Measurements from ENCODE around the gene EGF.

The EGF gene

DNA sequence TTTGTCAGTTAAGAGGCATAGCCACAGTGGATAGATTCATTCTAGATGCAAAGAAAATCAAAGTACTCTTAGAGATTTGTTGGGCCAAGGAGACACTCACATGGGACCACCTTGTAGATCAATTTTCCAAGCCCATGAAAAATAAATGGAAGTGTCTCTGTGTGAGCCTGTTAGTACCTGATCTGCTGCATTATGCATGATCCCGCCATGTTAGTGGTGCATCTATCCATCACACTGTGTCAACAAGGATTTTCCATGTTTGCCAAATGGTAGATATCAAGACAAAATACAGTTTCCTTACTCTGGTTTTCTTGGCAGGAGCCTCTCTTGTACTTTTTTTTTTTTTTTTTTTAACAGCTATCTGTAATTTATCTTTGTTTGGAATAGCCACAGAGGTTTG, 112.4 kb downstream of the EGF start:
- Histone ChIP-seq H3K27me3 (ENCODE audit: control insufficient read depth in 1 of 2, insufficient read depth in 1 of 2, low read length in 2 of 2) (no peaks in the 10 kb centered on the region), H3K79me1 (replicated peaks; ENCODE audit: low read length, poor library complexity, severe bottlenecking) (no peaks in the 10 kb centered on the region), H2BK12ac (ENCODE audit: low read length in 2 of 2) (no peak overlapping the region), H3K4me2 (ENCODE audit: low read length, poor library complexity, severe bottlenecking) (no peak overlapping the region), H4K91ac (ENCODE audit: low read length) (no peak overlapping the region), H2BK15ac (ENCODE audit: low read depth, poor library complexity, severe bottlenecking) (no peak overlapping the region), H3K9me3 (ENCODE audit: control insufficient read depth, low read length) (no peaks in the 10 kb centered on the region), H3K36me3 (ENCODE audit: control insufficient read depth in 1 of 2, insufficient read depth in 2 of 2, low read depth in 1 of 2, low read length in 2 of 2) (no peaks in the 10 kb centered on the region), H3K23ac (ENCODE audit: low read length in 2 of 2) (no peak overlapping the region), H2AFZ (ENCODE audit: low read depth, low read length) (no peak overlapping the region), H3K4me1 (ENCODE audit: control insufficient read depth, insufficient read depth, low read depth, low read length) (no peaks in the 10 kb centered on the region), H3K4ac (ENCODE audit: low read depth in 1 of 2, low read length in 2 of 2) (no peak overlapping the region), H3K14ac (ENCODE audit: low read length in 2 of 2) (no peak overlapping the region), H3K27ac (ENCODE audit: low read length, poor library complexity, severe bottlenecking) (no peak overlapping the region), H2BK5ac (ENCODE audit: low read depth, low read length, poor library complexity, severe bottlenecking) (no peak overlapping the region), H3K9ac (ENCODE audit: low read length) (no peak overlapping the region), H4K8ac (ENCODE audit: low read length) (no peak overlapping the region), H3K18ac (ENCODE audit: low read depth in 1 of 2, low read length in 2 of 2) (no peak overlapping the region), H2AK5ac (ENCODE audit: low read length, severe bottlenecking) (no peak overlapping the region), H2BK120ac (ENCODE audit: low read depth, low read length) (no peak overlapping the region), H3K4me3 (ENCODE audit: insufficient read depth in 1 of 2, low read depth in 1 of 2, low read length in 2 of 2) (no peak overlapping the region)
- no peak for DNase-seq
- WGBS = 80% methylated on average over 1 of the region's 1 CpG

DNA sequence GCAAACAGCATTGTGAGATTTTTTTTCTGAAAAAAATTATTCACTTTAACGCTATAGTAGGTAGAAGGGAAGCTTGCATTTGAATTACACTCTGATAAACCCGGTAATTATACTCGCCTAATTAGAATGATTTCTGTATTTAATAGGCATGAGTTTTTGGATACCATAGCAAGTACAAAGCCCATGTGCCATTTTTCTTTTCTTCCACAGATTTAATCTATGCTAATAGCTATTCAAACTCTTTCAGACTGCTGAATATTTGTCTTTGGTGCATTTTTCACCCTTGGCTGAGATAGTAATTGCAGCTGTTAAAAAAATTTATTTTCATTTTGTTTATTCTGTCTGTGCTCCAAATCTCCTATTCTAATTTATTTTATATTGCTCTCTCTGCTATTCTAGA, 113.0 kb downstream of the EGF start:
- Histone ChIP-seq H3K4me2 (ENCODE audit: low read length, poor library complexity, severe bottlenecking) (no peak overlapping the region), H2BK5ac (ENCODE audit: low read depth, low read length, poor library complexity, severe bottlenecking) (no peak overlapping the region), H3K18ac (ENCODE audit: low read depth in 1 of 2, low read length in 2 of 2) (no peak overlapping the region), H4K91ac (ENCODE audit: low read length) (no peak overlapping the region), H3K36me3 (ENCODE audit: control insufficient read depth in 1 of 2, insufficient read depth in 2 of 2, low read depth in 1 of 2, low read length in 2 of 2) (no peaks in the 10 kb centered on the region), H2BK15ac (ENCODE audit: low read depth, poor library complexity, severe bottlenecking) (no peak overlapping the region), H2BK120ac (ENCODE audit: low read depth, low read length) (no peak overlapping the region), H3K4me3 (ENCODE audit: insufficient read depth in 1 of 2, low read depth in 1 of 2, low read length in 2 of 2) (no peak overlapping the region), H3K79me1 (replicated peaks; ENCODE audit: low read length, poor library complexity, severe bottlenecking) (no peaks in the 10 kb centered on the region), H3K14ac (ENCODE audit: low read length in 2 of 2) (no peak overlapping the region), H3K27ac (ENCODE audit: low read length, poor library complexity, severe bottlenecking) (no peak overlapping the region), H2AFZ (ENCODE audit: low read depth, low read length) (no peak overlapping the region), H3K9ac (ENCODE audit: low read length) (no peak overlapping the region), H3K4me1 (ENCODE audit: control insufficient read depth, insufficient read depth, low read depth, low read length) (no peaks in the 10 kb centered on the region), H2AK5ac (ENCODE audit: low read length, severe bottlenecking) (no peak overlapping the region), H3K27me3 (ENCODE audit: control insufficient read depth in 1 of 2, insufficient read depth in 1 of 2, low read length in 2 of 2) (no peaks in the 10 kb centered on the region), H3K9me3 (ENCODE audit: control insufficient read depth, low read length) (no peaks in the 10 kb centered on the region), H3K4ac (ENCODE audit: low read depth in 1 of 2, low read length in 2 of 2) (no peak overlapping the region), H3K23ac (ENCODE audit: low read length in 2 of 2) (no peak overlapping the region), H4K8ac (ENCODE audit: low read length) (no peak overlapping the region), H2BK12ac (ENCODE audit: low read length in 2 of 2) (no peak overlapping the region)
- DNase-seq = no peak
- 100% methylated on average over 1 of the region's 3 CpGs for WGBS

DNA sequence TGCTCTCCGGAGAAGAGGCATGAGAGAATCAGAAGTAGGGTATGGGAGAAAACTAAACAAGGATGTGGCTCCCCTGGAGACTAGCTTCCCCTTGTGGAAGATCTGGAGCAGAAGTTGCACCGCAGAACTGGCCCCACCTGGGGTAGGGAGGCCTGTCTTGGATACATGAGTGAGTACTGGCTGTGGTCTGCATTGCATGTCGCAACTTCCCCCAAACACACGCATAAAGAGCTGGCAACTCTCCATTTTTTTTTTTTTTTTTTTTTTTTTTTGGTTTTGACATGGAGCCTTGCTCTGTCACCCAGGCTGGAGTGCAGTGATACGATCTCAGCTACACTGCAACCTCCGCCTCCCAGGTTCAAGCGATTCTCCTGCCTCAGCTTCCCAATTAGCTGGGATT, 119.9 kb downstream of the EGF start:
- peak overlapping the region; percentile 69 for H2BK5ac ChIP-seq (ENCODE audit: low read depth, low read length, poor library complexity, severe bottlenecking)
- no peak overlapping the region for H3K14ac ChIP-seq (ENCODE audit: low read length in 2 of 2)
- H2BK15ac ChIP-seq (ENCODE audit: low read depth, poor library complexity, severe bottlenecking) = no peak overlapping the region
- H2AK5ac ChIP-seq (ENCODE audit: low read length, severe bottlenecking) = no peak overlapping the region
- no peak overlapping the region for H4K91ac ChIP-seq (ENCODE audit: low read length)
- no peak overlapping the region for H3K23ac ChIP-seq (ENCODE audit: low read length in 2 of 2)
- H3K4me3 ChIP-seq (ENCODE audit: insufficient read depth in 1 of 2, low read depth in 1 of 2, low read length in 2 of 2) = no peak overlapping the region
- no peak overlapping the region for H3K4me2 ChIP-seq (ENCODE audit: low read length, poor library complexity, severe bottlenecking)
- no peak overlapping the region for H3K27ac ChIP-seq (ENCODE audit: low read length, poor library complexity, severe bottlenecking)
- 100% methylated on average over 2 of the region's 7 CpGs for WGBS
- no peak overlapping the region for H3K18ac ChIP-seq (ENCODE audit: low read depth in 1 of 2, low read length in 2 of 2)
- DNase-seq = peak; percentile 18
- no peak overlapping the region for H2BK12ac ChIP-seq (ENCODE audit: low read length in 2 of 2)
- H4K8ac ChIP-seq (ENCODE audit: low read length) = no peak overlapping the region
- no peak overlapping the region for H3K4ac ChIP-seq (ENCODE audit: low read depth in 1 of 2, low read length in 2 of 2)
- no peak overlapping the region for H2AFZ ChIP-seq (ENCODE audit: low read depth, low read length)
- no peaks in the 10 kb centered on the region for H3K4me1 ChIP-seq (ENCODE audit: control insufficient read depth, insufficient read depth, low read depth, low read length)
- H3K79me1 ChIP-seq (replicated peaks; ENCODE audit: low read length, poor library complexity, severe bottlenecking) = no peaks in the 10 kb centered on the region
- no peaks in the 10 kb centered on the region for H3K9me3 ChIP-seq (ENCODE audit: control insufficient read depth, low read length)
- H3K36me3 ChIP-seq (ENCODE audit: control insufficient read depth in 1 of 2, insufficient read depth in 2 of 2, low read depth in 1 of 2, low read length in 2 of 2) = no peaks in the 10 kb centered on the region
- H2BK120ac ChIP-seq (ENCODE audit: low read depth, low read length) = no peak overlapping the region
- H3K27me3 ChIP-seq (ENCODE audit: control insufficient read depth in 1 of 2, insufficient read depth in 1 of 2, low read length in 2 of 2) = no peaks in the 10 kb centered on the region
- no peak overlapping the region for H3K9ac ChIP-seq (ENCODE audit: low read length)

DNA sequence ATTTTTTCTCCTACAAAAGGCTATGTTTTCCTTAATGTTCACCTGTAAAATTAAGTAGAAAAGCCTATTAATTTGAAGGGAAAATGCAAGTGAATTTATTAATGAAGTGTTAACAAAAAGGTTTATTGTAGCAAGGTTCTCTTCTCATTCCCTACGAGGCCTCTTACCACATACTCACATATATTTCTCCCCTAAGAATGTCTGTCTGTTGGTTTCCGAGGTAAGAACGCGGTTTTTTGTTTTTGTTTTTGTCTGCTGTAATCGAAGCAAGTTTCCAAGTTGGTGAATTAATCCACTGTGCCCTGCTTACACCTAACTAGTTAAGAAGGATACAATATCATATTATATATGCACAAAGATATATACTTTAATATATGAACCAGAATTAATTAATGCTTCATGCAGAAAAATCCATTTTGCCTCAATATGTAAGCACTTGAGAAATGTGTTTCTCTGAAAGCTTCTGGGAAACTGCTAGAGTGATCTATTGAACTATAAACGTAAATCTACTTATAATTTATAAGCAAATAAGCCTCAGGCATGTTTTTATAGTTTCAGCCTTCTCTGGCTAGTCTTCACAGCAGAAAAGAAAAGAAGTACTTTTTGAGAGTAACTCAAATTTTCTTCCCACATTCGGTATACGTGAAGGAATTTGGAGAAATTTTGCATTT, 120.8 kb downstream of the EGF start:
- no peak overlapping the region for H3K4me3 ChIP-seq (ENCODE audit: insufficient read depth in 1 of 2, low read depth in 1 of 2, low read length in 2 of 2)
- no peaks in the 10 kb centered on the region for H3K36me3 ChIP-seq (ENCODE audit: control insufficient read depth in 1 of 2, insufficient read depth in 2 of 2, low read depth in 1 of 2, low read length in 2 of 2)
- H2BK120ac ChIP-seq (ENCODE audit: low read depth, low read length) = no peak overlapping the region
- H2BK5ac ChIP-seq (ENCODE audit: low read depth, low read length, poor library complexity, severe bottlenecking) = no peak overlapping the region
- H3K4me1 ChIP-seq (ENCODE audit: control insufficient read depth, insufficient read depth, low read depth, low read length) = no peaks in the 10 kb centered on the region
- H3K18ac ChIP-seq (ENCODE audit: low read depth in 1 of 2, low read length in 2 of 2) = no peak overlapping the region
- 90% methylated on average over 3 of the region's 8 CpGs for WGBS
- H3K23ac ChIP-seq (ENCODE audit: low read length in 2 of 2) = no peak overlapping the region
- H3K9ac ChIP-seq (ENCODE audit: low read length) = no peak overlapping the region
- no peak overlapping the region for H2AK5ac ChIP-seq (ENCODE audit: low read length, severe bottlenecking)
- H3K4ac ChIP-seq (ENCODE audit: low read depth in 1 of 2, low read length in 2 of 2) = no peak overlapping the region
- no peaks in the 10 kb centered on the region for H3K79me1 ChIP-seq (replicated peaks; ENCODE audit: low read length, poor library complexity, severe bottlenecking)
- H3K9me3 ChIP-seq (ENCODE audit: control insufficient read depth, low read length) = no peaks in the 10 kb centered on the region
- H2BK15ac ChIP-seq (ENCODE audit: low read depth, poor library complexity, severe bottlenecking) = no peak overlapping the region
- H3K14ac ChIP-seq (ENCODE audit: low read length in 2 of 2) = no peak overlapping the region
- no peak overlapping the region for H4K8ac ChIP-seq (ENCODE audit: low read length)
- no peak overlapping the region for H2BK12ac ChIP-seq (ENCODE audit: low read length in 2 of 2)
- no peak overlapping the region for H2AFZ ChIP-seq (ENCODE audit: low read depth, low read length)
- no peak overlapping the region for H4K91ac ChIP-seq (ENCODE audit: low read length)
- DNase-seq = no peak
- H3K4me2 ChIP-seq (ENCODE audit: low read length, poor library complexity, severe bottlenecking) = no peak overlapping the region
- no peaks in the 10 kb centered on the region for H3K27me3 ChIP-seq (ENCODE audit: control insufficient read depth in 1 of 2, insufficient read depth in 1 of 2, low read length in 2 of 2)
- no peak overlapping the region for H3K27ac ChIP-seq (ENCODE audit: low read length, poor library complexity, severe bottlenecking)

Measured in mesenchymal stem cell (in vitro differentiated cells and primary cell).